Activated CD4-positive, alpha-beta T cell treated with anti-CD3 and anti-CD28 coated beads for 24 hours (primary cell): ENCODE results near the gene CMTM2.
"Not testable (repeated sequence)": the region's sequence is repeated elsewhere in the genome, so short reads cannot be mapped to it uniquely, and the experiment has no call there.

Experiments used
- DNase-seq, 2 donors: peaks; one replicate each; pipeline ENCODE4 v3.0.0-alpha.2; 2020; ENCODE audit warnings: low read depth in 2 of 2

CMTM2 gene

GRCh38 chr16:66581246-66581952 is 2.1 kb downstream of the CMTM2 start:
- no peak for DNase-seq

- no peak for DNase-seq
Measured at GRCh38 chr16:66585481-66586239, 6.4 kb downstream of the CMTM2 start.

GRCh38 chr16:66587881-66588600 is 8.8 kb downstream of the CMTM2 start:
- DNase-seq = no peak

GRCh38 chr16:66588981-66589713 is 9.9 kb downstream of the CMTM2 start:
- DNase-seq = peak in 1 of 2 donors; percentile 46

- DNase-seq = no peak
Measured at GRCh38 chr16:66590322-66590721, 11.1 kb downstream of the CMTM2 start.

- DNase-seq = no peak
Measured at GRCh38 chr16:66591018-66591417, 11.8 kb downstream of the CMTM2 start.

- DNase-seq = no peak
Measured at GRCh38 chr16:66592241-66592640, 13.0 kb downstream of the CMTM2 start.

- DNase-seq = no peak
Measured at GRCh38 chr16:66592814-66593213, 13.6 kb downstream of the CMTM2 start.

GRCh38 chr16:66594739-66595138 is 15.5 kb downstream of the CMTM2 start:
- DNase-seq = no peak

GRCh38 chr16:66596559-66596958 is 17.3 kb downstream of the CMTM2 start:
- DNase-seq = not testable (repeated sequence)

GRCh38 chr16:66596986-66597848 is 18.0 kb downstream of the CMTM2 start:
- no peak for DNase-seq

GRCh38 chr16:66598111-66598510 is 18.8 kb downstream of the CMTM2 start:
- DNase-seq = no peak

- DNase-seq = no peak
Measured at GRCh38 chr16:66599726-66600125, 20.5 kb downstream of the CMTM2 start.

- no peak for DNase-seq
Measured at GRCh38 chr16:66600477-66600876, 21.2 kb downstream of the CMTM2 start.

- DNase-seq = no peak
Measured at GRCh38 chr16:66601471-66601870, 22.2 kb downstream of the CMTM2 start.

GRCh38 chr16:66603537-66604375 is 24.5 kb downstream of the CMTM2 start:
- peak; percentile 35 for DNase-seq

GRCh38 chr16:66604376-66605176 is 25.3 kb downstream of the CMTM2 start, which contains the start of gene CMTM3:
Gene CMTM3, plus strand, starts transcription at chr16:66604704. Its CDS starts 102 bp downstream, at chr16:66604806.
- DNase-seq = peak; percentile 58 to 66

- DNase-seq = no peak
Measured at GRCh38 chr16:66605177-66605978, 26.1 kb downstream of the CMTM2 start.
